ENCODE measurements around the gene GPD2.

The GPD2 gene

DNA sequence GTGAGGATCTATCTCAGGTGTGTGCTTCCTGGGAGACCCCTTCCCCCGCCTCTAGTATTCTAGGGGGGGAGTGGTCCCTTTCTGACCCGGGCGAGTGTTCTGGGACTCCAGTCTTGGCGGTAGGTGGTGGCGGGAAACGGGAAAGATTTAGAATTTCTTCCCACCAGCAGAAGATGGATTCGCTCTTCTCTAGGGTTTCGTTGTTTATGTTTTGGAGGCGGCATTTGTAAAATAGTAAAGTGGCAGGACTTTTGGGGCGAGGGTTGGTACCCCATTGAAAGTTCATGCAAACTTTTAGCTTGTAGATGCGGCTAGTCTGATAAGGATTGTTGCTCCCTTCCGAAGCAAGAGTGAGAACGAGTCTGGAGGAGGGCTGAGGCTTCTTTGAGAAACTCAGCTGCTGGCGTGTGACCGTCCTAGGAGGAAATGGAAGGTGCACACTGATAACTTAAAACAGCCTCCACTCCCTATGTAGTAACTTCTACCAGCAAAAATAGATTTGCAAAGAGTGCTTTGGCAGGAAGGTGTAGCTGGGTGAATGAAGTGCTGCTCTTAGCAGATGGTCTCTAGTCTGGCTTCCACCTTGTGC lies 412 bp downstream of the GPD2 start:
- no peak for DNase-seq (ENCODE audit: low read depth)

- DNase-seq (ENCODE audit: low read depth) = no peak
Measured at GRCh38 chr2:156437272-156437930, 1.2 kb downstream of the GPD2 start.

GRCh38 chr2:156437931-156438410 lies 1.8 kb downstream of the GPD2 start:
- DNase-seq (ENCODE audit: low read depth) = no peak

- DNase-seq (ENCODE audit: low read depth) = no peak
Measured at GRCh38 chr2:156443089-156443488, 6.9 kb downstream of the GPD2 start.

- no peak for DNase-seq (ENCODE audit: low read depth)
Measured at GRCh38 chr2:156445296-156446220, 9.4 kb downstream of the GPD2 start.

DNA sequence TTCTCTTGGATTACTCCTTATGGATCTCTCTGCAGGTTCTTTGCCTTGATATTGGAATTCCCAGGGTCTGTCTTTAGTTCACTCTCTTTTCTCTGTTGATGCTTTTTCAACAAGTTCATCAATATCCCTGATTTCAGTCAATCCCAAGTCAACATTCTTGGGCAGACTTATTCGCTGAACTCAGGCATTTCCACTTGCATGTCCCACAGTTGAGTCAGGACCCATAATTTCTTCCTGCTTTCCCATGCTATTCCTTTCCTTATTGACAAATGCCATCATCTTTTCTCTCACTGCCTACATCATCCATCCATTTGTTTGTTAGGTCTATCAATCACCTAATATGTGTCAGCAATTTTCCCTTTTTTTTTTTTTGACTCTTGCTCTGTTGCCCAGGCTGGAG lies 11.6 kb downstream of the GPD2 start:
- DNase-seq (ENCODE audit: low read depth) = no peak

GRCh38 chr2:156448766-156449165 lies 12.6 kb downstream of the GPD2 start:
- DNase-seq (ENCODE audit: low read depth) = no peak

DNA sequence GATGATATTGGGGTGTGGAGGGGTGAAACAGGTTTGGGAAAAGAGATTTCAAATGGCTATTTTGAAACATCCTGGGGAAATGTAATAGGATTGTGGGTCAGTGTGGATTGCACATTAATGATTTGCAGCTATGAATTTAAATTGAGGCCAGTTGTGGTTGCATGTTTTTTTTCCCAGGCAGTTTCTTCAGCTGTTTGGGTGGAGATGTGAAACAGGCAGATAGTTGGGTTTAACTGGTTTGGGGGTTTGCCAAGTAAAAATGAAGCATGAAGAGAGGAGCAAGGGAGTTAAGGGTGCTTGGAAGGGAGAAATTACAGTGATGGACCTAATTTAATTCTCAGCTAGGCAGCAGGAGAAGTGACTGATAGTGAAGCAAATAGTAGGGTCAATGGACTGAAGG lies 16.8 kb downstream of the GPD2 start:
- DNase-seq (ENCODE audit: low read depth) = no peak

DNA sequence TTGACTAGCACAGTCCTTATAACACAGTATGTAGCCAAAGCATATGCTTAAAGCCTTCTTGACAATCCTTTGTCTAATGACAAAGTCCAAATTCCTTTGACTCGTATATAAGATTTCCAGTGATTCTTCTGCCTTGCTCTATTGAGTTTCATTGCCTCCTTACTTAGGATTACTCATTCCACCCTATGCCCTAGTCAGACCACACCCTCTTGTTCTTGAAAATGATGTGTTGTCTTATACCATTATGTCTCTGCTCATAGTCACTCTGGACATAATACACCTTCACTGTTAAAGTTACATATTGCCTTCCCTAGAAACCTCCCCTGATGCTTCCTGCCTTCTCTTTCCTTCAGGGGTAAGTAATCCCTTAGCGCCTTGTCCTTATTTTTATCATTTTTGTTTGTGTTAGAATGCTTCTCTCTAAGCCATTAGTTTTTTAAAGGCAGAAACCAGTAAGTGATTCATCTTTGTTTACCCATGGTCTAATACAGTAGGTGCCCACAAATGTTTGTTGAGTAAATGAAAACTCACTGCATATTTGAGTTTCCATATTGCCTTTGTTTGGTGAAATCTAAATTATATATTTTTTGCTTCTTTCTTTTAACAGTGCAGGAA lies 19.3 kb downstream of the GPD2 start:
- no peak for DNase-seq (ENCODE audit: low read depth)

GRCh38 chr2:156456616-156457015 lies 20.4 kb downstream of the GPD2 start:
- DNase-seq (ENCODE audit: low read depth) = no peak

- DNase-seq (ENCODE audit: low read depth) = no peak
Measured at GRCh38 chr2:156457523-156458517, 21.6 kb downstream of the GPD2 start.

DNA sequence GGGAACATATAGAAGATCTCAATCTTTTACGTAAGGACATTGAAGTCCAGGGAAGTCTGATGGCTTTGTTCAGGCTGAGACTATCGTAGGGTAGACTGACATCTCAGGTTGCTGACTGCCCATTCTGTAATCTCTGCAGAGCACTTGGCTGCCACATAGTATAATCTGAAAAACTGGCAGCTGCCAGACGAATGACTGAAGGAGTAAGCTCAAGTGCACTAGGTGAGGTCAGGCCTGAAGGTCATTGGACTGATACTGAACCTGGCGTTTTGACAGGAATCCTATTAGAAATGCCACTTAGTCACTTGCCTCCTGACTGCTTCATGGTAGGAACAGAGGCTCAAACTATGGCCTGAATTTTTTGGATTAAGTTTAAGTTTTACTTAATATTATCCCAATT lies 23.5 kb downstream of the GPD2 start:
- no peak for DNase-seq (ENCODE audit: low read depth)

DNA sequence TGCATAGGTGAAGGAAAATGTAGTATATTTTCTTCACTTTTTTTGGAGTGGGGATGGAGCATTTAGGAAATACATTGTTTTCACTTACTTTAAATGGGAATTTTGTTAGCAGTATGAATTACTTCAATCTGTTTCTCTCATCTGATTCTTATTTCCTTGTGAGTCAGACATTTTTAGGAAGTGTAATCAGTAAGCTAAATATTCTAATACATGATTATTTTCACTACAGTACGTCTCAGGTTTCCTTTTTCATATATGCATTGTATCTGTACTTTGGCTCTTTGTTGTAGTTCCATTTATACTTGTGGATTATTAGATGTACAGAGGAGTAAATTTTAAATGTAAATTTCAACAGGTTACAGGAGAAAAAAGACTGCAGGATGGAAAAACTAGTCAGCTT lies 27.9 kb downstream of the GPD2 start:
- no peak for DNase-seq (ENCODE audit: low read depth)

DNA sequence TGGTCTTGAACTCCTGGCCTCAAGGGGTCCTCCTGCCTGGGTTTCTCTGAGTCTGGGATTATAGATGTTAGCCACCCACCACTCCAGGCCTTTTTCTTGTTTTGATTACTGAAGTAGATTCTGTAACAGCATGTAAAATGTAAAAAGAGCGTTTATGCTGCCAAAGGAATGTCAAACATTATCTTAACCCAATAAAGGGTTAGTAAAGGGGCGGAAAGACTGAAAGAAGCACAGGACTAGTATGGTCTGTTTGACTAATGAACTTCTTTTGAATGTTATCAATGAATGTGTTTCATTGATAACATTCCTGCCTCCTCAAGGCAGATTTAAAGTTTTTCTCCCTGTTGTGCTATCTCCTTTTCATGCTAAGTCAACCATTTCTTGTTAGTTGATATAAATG lies 29.4 kb downstream of the GPD2 start:
- no peak for DNase-seq (ENCODE audit: low read depth)

DNA sequence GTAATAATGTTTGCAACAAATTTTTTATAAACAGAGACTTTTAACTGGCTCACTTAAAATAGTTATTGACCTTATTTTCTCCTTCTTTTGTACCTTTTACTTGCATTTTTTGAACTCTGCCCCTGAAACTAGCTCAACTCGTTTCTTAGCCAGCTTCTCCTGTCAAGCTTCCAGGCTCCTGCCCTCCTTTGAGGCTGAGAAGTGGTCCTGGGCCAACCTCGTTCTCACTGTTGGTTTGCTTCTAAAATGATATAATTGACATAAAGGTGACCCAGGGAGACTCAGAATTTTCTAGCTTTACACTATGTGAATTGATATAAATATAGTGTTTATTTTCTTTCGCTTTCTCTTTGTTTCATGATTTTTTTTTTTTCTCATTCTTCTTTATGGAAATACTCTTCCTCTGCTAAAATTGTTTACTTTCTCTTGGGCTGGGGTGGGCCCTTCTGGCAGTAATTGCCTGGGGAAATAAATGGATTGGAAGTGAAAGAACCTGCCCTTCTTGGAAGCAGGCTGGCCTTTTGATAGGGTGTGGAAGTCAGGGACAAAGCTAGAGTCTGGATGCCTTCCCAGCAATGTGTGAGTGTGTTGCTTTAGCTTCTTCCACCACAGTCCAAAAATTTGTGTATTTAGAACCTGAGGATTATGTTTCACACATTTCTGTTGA lies 30.7 kb downstream of the GPD2 start:
- DNase-seq (ENCODE audit: low read depth) = no peak

DNA sequence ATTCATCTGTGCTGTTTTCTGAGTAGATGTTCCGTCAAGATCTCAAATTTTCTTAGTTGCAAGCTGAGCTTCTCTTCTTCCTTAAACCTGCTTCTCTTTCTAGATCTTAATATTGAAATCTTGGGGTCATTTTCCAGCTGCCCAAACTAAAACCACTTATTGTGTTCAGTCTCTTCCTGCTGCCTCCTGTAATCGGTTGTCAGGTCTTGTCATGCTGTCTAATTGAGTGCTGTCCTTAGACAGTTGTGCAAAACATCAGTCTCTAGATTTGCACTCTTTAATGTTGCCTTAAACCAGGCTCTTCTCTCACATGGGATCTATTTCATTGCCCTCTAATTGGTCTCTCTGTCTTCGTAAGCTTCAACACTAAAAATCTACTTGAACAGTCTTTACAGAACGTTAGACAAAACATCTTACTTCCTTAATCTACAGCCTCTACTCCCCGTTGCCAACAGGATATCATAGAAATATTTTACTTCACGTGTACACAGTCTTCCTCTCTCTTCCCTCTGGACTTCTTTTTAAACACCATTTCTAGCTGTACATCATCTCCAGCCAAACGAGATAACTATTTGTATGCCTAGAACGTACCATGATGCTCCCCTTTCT lies 34.9 kb downstream of the GPD2 start:
- DNase-seq (ENCODE audit: low read depth) = no peak

DNA sequence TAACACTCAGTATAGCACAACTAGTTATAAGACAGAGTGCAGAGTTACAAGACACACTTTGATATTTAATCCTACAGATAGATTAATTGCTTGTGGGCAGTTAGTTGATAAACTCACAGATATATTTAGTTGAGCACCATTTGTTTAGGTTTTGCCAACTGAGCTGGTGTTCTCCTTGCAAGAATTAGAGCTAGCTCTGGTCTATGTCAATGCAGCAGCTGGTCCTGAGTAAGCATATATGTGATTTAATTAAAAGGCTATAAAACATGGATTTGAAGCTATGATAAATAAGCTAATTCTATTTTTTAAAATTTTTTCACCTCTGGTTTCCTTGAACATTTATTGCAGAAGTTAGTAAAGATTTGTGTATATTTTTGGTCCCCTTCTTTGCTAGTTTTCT lies 35.6 kb downstream of the GPD2 start:
- no peak for DNase-seq (ENCODE audit: low read depth)

DNA sequence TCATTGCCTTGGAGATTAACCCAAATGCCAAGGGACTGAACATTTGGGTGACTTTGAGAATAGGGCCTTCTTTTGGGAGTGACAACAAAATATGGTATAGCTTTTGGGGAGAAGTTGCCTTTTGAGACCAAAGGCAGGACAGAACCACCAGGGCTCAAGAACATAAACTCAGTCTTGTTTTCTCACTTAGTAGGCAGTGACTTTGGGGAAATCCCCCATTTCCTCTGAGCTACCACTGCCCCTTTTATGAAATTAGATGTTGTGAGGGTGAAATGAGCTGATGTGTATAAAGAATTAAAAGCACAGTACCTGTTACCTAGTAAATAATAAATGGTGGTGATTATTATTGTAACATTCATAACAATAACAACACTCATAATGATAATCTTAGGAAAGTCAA lies 36.5 kb downstream of the GPD2 start:
- DNase-seq (ENCODE audit: low read depth) = no peak

- no peak for DNase-seq (ENCODE audit: low read depth)
Measured at GRCh38 chr2:156473445-156473844, 37.3 kb downstream of the GPD2 start.

- no peak for DNase-seq (ENCODE audit: low read depth)
Measured at GRCh38 chr2:156474401-156474800, 38.2 kb downstream of the GPD2 start.
